ENCODE measurements around the gene RASD1. TPM values are rescaled to one million over a fixed set of nuclear protein-coding genes. Genes with fewer than 3 reads are reported as not detected.

The RASD1 gene
- total RNA-seq, 1 experiment from 2014 or later: 0.30 TPM

DNA sequence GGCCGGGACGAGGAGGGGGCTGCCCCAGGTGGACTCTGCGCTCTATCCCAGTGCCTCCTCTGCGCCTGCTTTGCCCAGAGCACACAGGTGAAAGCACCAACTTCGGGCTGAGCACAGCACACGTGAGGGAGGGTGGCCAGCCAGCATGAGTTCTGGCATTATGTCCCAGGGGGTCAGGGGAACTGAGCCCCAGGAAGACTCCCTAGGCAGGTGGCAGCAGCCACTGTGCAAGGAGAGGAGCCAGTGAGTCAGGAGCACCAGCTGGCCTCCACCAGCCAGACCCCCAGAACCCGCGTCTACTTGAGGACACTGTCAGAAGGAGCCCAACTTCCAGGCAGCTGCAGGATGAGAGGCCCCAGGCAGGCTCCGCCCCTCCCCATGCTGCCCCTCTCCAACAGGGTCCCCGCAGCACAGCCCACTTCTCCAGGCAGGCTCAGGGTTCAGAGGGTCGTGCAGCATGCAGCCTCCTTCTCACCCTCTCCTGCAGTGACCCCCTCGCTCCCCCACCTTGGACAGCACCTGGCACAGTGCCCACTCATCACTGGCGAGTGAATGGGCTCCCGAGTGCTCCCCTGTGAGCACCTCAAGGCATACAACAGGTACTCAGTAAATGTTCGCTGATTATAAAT, 44.2 kb upstream of the RASD1 start:
- intact Hi-C loops (cut with micrococcal nuclease): no loop called here
- ATAC-seq: no peak
- H3K9me3 ChIP-seq (ENCODE audit: control insufficient read depth in 1 of 2, insufficient read depth in 1 of 2, low read depth in 1 of 2, low read length in 2 of 2): no peaks in the 10 kb centered on the region
- POLR2A ChIA-PET: no interaction called here
- H3K27me3 ChIP-seq (ENCODE audit: insufficient read depth, low read length): no peaks in the 10 kb centered on the region
- RAD21 ChIA-PET (ENCODE audit: low non-redundant PET in 1 of 2, low total read pairs in 2 of 2, uncharacterized antibody in 2 of 2, unreplicated experiment in 2 of 2): no interaction called here
- no TSS peak for BruUV-seq (replicated peaks)
- no peaks in the 10 kb centered on the region for H3K9me2 ChIP-seq (ENCODE audit: insufficient read depth)
- no peaks in the 10 kb centered on the region for H3K4me1 ChIP-seq (ENCODE audit: control insufficient read depth in 1 of 2, insufficient read depth in 2 of 2, low read length in 2 of 2)
- H3K36me3 ChIP-seq (ENCODE audit: control insufficient read depth in 1 of 2, insufficient read depth in 2 of 2, low read length in 2 of 2): no peaks in the 10 kb centered on the region
- H3K27ac ChIP-seq (ENCODE audit: low read depth, low read length): no peak overlapping the region
- H3K79me2 ChIP-seq (ENCODE audit: insufficient read depth, low read length): no peaks in the 10 kb centered on the region
- no peak for DNase-seq (ENCODE audit: low read depth, low spot score)
- no peak overlapping the region for H3K9ac ChIP-seq (ENCODE audit: low read length)
- H3K4me3 ChIP-seq (replicated peaks in 1 of 2; ENCODE audit: low read depth in 1 of 2, low read length in 2 of 2): no peak overlapping the region
- TF ChIP-seq ELF1 (IDR thresholded peaks at IDR 0.05; ENCODE audit: borderline replicate concordance, low read depth) (no peak), SRF (IDR thresholded peaks at IDR 0.05; ENCODE audit: low read depth) (no peak), SIN3A (IDR thresholded peaks at IDR 0.05; ENCODE audit: low read depth) (no peak), EZH2phosphoT487 (IDR thresholded peaks at IDR 0.05; ENCODE audit: borderline replicate concordance) (no peak), ZFX (IDR thresholded peaks at IDR 0.05) (no peak), POLR2A (IDR thresholded peaks at IDR 0.05; ENCODE audit: borderline replicate concordance, extremely low read depth, insufficient read depth, insufficient read length) (no peak), FOSL1 (IDR thresholded peaks at IDR 0.05; ENCODE audit: low read depth) (no peak), JUND (IDR thresholded peaks at IDR 0.05) (no peak), RAD21 (IDR thresholded peaks at IDR 0.05; ENCODE audit: low read depth) (no peak), SP1 (IDR thresholded peaks at IDR 0.05; ENCODE audit: low read depth) (no peak), POLR2AphosphoS5 (IDR thresholded peaks at IDR 0.05; ENCODE audit: low read depth, low read length) (no peak)
- TF ChIP-seq, protein P1, sequence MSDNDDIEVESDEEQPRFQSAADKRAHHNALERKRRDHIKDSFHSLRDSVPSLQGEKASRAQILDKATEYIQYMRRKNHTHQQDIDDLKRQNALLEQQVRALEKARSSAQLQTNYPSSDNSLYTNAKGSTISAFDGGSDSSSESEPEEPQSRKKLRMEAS (IDR thresholded peaks at IDR 0.05): no peak
- TF ChIP-seq, protein P2, sequence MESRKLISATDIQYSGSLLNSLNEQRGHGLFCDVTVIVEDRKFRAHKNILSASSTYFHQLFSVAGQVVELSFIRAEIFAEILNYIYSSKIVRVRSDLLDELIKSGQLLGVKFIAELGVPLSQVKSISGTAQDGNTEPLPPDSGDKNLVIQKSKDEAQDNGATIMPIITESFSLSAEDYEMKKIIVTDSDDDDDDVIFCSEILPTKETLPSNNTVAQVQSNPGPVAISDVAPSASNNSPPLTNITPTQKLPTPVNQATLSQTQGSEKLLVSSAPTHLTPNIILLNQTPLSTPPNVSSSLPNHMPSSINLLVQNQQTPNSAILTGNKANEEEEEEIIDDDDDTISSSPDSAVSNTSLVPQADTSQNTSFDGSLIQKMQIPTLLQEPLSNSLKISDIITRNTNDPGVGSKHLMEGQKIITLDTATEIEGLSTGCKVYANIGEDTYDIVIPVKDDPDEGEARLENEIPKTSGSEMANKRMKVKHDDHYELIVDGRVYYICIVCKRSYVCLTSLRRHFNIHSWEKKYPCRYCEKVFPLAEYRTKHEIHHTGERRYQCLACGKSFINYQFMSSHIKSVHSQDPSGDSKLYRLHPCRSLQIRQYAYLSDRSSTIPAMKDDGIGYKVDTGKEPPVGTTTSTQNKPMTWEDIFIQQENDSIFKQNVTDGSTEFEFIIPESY (IDR thresholded peaks at IDR 0.05; ENCODE audit: extremely low read depth, insufficient replicate concordance, low read length): no peak
- TF ChIP-seq, protein P3, sequence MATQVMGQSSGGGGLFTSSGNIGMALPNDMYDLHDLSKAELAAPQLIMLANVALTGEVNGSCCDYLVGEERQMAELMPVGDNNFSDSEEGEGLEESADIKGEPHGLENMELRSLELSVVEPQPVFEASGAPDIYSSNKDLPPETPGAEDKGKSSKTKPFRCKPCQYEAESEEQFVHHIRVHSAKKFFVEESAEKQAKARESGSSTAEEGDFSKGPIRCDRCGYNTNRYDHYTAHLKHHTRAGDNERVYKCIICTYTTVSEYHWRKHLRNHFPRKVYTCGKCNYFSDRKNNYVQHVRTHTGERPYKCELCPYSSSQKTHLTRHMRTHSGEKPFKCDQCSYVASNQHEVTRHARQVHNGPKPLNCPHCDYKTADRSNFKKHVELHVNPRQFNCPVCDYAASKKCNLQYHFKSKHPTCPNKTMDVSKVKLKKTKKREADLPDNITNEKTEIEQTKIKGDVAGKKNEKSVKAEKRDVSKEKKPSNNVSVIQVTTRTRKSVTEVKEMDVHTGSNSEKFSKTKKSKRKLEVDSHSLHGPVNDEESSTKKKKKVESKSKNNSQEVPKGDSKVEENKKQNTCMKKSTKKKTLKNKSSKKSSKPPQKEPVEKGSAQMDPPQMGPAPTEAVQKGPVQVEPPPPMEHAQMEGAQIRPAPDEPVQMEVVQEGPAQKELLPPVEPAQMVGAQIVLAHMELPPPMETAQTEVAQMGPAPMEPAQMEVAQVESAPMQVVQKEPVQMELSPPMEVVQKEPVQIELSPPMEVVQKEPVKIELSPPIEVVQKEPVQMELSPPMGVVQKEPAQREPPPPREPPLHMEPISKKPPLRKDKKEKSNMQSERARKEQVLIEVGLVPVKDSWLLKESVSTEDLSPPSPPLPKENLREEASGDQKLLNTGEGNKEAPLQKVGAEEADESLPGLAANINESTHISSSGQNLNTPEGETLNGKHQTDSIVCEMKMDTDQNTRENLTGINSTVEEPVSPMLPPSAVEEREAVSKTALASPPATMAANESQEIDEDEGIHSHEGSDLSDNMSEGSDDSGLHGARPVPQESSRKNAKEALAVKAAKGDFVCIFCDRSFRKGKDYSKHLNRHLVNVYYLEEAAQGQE (IDR thresholded peaks at IDR 0.05; ENCODE audit: low read depth): no peak; the same call in 1 of the 2 replicates
- TF ChIP-seq, protein P4, sequence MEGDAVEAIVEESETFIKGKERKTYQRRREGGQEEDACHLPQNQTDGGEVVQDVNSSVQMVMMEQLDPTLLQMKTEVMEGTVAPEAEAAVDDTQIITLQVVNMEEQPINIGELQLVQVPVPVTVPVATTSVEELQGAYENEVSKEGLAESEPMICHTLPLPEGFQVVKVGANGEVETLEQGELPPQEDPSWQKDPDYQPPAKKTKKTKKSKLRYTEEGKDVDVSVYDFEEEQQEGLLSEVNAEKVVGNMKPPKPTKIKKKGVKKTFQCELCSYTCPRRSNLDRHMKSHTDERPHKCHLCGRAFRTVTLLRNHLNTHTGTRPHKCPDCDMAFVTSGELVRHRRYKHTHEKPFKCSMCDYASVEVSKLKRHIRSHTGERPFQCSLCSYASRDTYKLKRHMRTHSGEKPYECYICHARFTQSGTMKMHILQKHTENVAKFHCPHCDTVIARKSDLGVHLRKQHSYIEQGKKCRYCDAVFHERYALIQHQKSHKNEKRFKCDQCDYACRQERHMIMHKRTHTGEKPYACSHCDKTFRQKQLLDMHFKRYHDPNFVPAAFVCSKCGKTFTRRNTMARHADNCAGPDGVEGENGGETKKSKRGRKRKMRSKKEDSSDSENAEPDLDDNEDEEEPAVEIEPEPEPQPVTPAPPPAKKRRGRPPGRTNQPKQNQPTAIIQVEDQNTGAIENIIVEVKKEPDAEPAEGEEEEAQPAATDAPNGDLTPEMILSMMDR (IDR thresholded peaks at IDR 0.05 in 2 of 3, conservative IDR thresholded peaks at IDR 0.05 in 1 of 3; ENCODE audit: borderline replicate concordance in 1 of 3, insufficient read depth in 1 of 3, low read depth in 2 of 3, low read length in 2 of 3): no peak
- TF ChIP-seq, protein P5, sequence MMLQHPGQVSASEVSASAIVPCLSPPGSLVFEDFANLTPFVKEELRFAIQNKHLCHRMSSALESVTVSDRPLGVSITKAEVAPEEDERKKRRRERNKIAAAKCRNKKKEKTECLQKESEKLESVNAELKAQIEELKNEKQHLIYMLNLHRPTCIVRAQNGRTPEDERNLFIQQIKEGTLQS (IDR thresholded peaks at IDR 0.05): no peak
- no peaks in the 10 kb centered on the region for H4K20me1 ChIP-seq (ENCODE audit: insufficient read depth)
- no peak overlapping the region for H2AFZ ChIP-seq (ENCODE audit: low read depth, low read length, poor library complexity, severe bottlenecking)
- H3K4me2 ChIP-seq (ENCODE audit: low read length): no peak overlapping the region
- CTCF ChIA-PET: no interaction called here

All from HCT116 (cell line).